K562 (cell line): Measurements from ENCODE around the gene IPP. TPM values are rescaled to one million over a fixed set of nuclear protein-coding genes. Genes with fewer than 3 reads are reported as not detected.

Experiments used
- ATAC-seq: fragments of 200-7000 bp; cut with Tn5 transposase; 3 replicates; pipeline ENCODE4 v1.9.1; 2020; ENCODE audit warnings: moderate library complexity
- BruUV-seq: library from RNA; stranded (reverse); fragments of 400-500 nt; replicated peaks from 2 replicates; lab custom pipeline; 2021; lab: Mats Ljungman, UMichigan
- CTCF ChIA-PET: fragments of 300-600 bp; formaldehyde crosslinking; extraction: SDS; loops from one replicate; lab custom pipeline; 2021; ENCODE audit warnings: low intra/inter-chr PET ratio; lab: Yijun Ruan, JAX
- POLR2A ChIA-PET: fragments of 300-600, 350-650 bp; sonication (Branson Sonifier 250); formaldehyde crosslinking; extraction: SDS; loops from one replicate; lab custom pipeline; 2021; ENCODE audit warnings: antibody characterized with exemption, inconsistent platforms; lab: Yijun Ruan, JAX
- DNase-seq, 4 experiments: peaks; one replicate each; pipeline versions ENCODE4 v3.0.0 to v3.0.0-alpha.2; 2011 to 2018; ENCODE audit warnings: low spot score in 3 of 4, mixed read lengths in 3 of 4; ENCODE audit errors: extremely low read depth in 1 of 4
- FAIRE-seq: peaks from 2 replicates; lab custom pipeline; 2011; peaks lifted over from hg19 to GRCh38; lab: Jason Lieb, UNC
- H2AFZ ChIP-seq: 2 replicates; pipeline ENCODE4 v1.6.0; 2011; ENCODE audit warnings: low read depth, low read length, control low read depth, inconsistent platforms
- H3K27ac ChIP-seq: fragments of 200-600 bp; 3 replicates; pipeline ENCODE4 v1.8.0; 2011; ENCODE audit warnings: low read depth, mild to moderate bottlenecking, control low read depth, inconsistent platforms, low read length, moderate library complexity, mixed read lengths; ENCODE audit errors: extremely low read depth
- H3K27me3 ChIP-seq, 2 experiments: fragments of 300-600 bp in 1 of 2; 2 replicates in 1 of 2; 3 replicates in 1 of 2; pipeline versions ENCODE4 v1.6.0 to v1.8.0; 2011; ENCODE audit warnings: inconsistent platforms in 2 of 2, low read length in 2 of 2, mild to moderate bottlenecking in 1 of 2, mixed read lengths in 1 of 2, moderate library complexity in 1 of 2; ENCODE audit not compliant: control insufficient read depth in 2 of 2, insufficient read depth in 2 of 2
- H3K36me3 ChIP-seq: fragments of 300-600 bp; 3 replicates; pipeline ENCODE4 v1.8.0; 2011; ENCODE audit warnings: mild to moderate bottlenecking, low read length, inconsistent platforms; ENCODE audit not compliant: control insufficient read depth, insufficient read depth
- H3K4me1 ChIP-seq, 2 experiments: fragments of 200-600 bp in 1 of 2; replicated peaks in 1 of 2; 2 replicates in 1 of 2; 3 replicates in 1 of 2; pipeline versions ENCODE4 v1.5.1 to v1.8.0; 2011; ENCODE audit warnings: inconsistent platforms in 2 of 2, low read length in 2 of 2, mild to moderate bottlenecking in 1 of 2, mixed read lengths in 1 of 2, moderate library complexity in 1 of 2; ENCODE audit not compliant: control insufficient read depth in 2 of 2, insufficient read depth in 2 of 2
- H3K4me2 ChIP-seq: 2 replicates; pipeline ENCODE4 v1.6.1; 2011; ENCODE audit warnings: low read length, control low read depth, inconsistent platforms, mixed read lengths; ENCODE audit not compliant: insufficient read depth
- H3K4me3 ChIP-seq: fragments of 200-600 bp; sonication (generic), shearing (Covaris generic); 2 replicates; pipeline ENCODE4 v1.5.1; 2016; ENCODE audit warnings: control low read depth, inconsistent platforms
- H3K79me2 ChIP-seq: fragments of 200-600 bp; 3 replicates; pipeline ENCODE4 v1.8.0; 2011; ENCODE audit warnings: low read length, inconsistent platforms; ENCODE audit not compliant: control insufficient read depth, insufficient read depth
- H3K9ac ChIP-seq, 2 experiments: 2 replicates each; pipeline versions ENCODE4 v1.6.0 to v1.6.1; 2011; ENCODE audit warnings: low read depth in 2 of 2, low read length in 2 of 2, control low read depth in 1 of 2, inconsistent platforms in 1 of 2, mild to moderate bottlenecking in 1 of 2, mixed read lengths in 1 of 2; ENCODE audit not compliant: insufficient read depth in 1 of 2
- H3K9me1 ChIP-seq: one replicate; pipeline ENCODE4 v1.6.0; 2011; ENCODE audit warnings: inconsistent platforms, mild to moderate bottlenecking, low read length, moderate library complexity; ENCODE audit not compliant: control insufficient read depth, insufficient read depth
- H3K9me3 ChIP-seq: replicated peaks from 2 replicates; pipeline ENCODE4 v1.5.1; 2011; ENCODE audit warnings: low read depth, low read length, inconsistent platforms; ENCODE audit not compliant: control insufficient read depth, insufficient read depth
- H4K20me1 ChIP-seq: replicated peaks from 2 replicates; pipeline ENCODE4 v1.6.1; 2011; ENCODE audit warnings: low read length, inconsistent platforms, mixed read lengths; ENCODE audit not compliant: control insufficient read depth, insufficient read depth
- ADNP ChIP-seq: fragments of 200-800 bp; sonication (Bioruptor generic); IDR thresholded peaks from 2 replicates; pipeline ENCODE4 v1.6.1; 2016; ENCODE audit warnings: missing genetic modification characterization, missing compliant biosample characterization
- CHD4 ChIP-seq: fragments of 200-600 bp; sonication (generic); IDR thresholded peaks from 3 replicates; pipeline ENCODE4 v1.6.1; 2012; ENCODE audit warnings: low read depth, mild to moderate bottlenecking, mixed read lengths, low read length, inconsistent platforms; ENCODE audit not compliant: insufficient read depth, insufficient replicate concordance, poor library complexity, severe bottlenecking
- EHMT2 ChIP-seq: fragments of 450-650 bp; IDR thresholded peaks from 2 replicates; pipeline ENCODE4 v1.6.1; 2018; ENCODE audit warnings: antibody characterized with exemption
- ETV1 ChIP-seq: fragments of 450-650 bp; conservative IDR thresholded peaks from 2 replicates; pipeline ENCODE4 v1.6.1; 2016; ENCODE audit warnings: missing genetic modification characterization, control low read depth, low read depth, missing compliant biosample characterization
- FOXK1 ChIP-seq: sonication (generic); formaldehyde crosslinking; IDR thresholded peaks from 2 replicates; pipeline ENCODE4 v1.8.0; 2022; ENCODE audit warnings: missing genetic modification reagents, mild to moderate bottlenecking, borderline replicate concordance
- FOXK2 ChIP-seq, 2 experiments: fragments of 450-650 bp; IDR thresholded peaks in 1 of 2; conservative IDR thresholded peaks in 1 of 2; 2 replicates each; pipeline ENCODE4 v1.6.1; 2016; ENCODE audit warnings: low read depth in 2 of 2, mild to moderate bottlenecking in 1 of 2
- HDAC6 ChIP-seq: IDR thresholded peaks from 2 replicates; pipeline ENCODE4 v1.6.1; 2012; ENCODE audit warnings: low read depth, mild to moderate bottlenecking, control low read depth, inconsistent platforms, low read length, moderate library complexity
- MAFK ChIP-seq: IDR thresholded peaks from 2 replicates; pipeline ENCODE4 v1.6.1; 2011; ENCODE audit warnings: low read length, improper control_type of control experiment
- MAZ ChIP-seq, 2 experiments: fragments of 450-650 bp in 1 of 2; sonication (generic) in 1 of 2; formaldehyde crosslinking; IDR thresholded peaks in 1 of 2; conservative IDR thresholded peaks in 1 of 2; 2 replicates each; pipeline versions ENCODE4 v1.4.0 to v1.5.0; 2020; ENCODE audit warnings: mild to moderate bottlenecking in 1 of 2, missing genetic modification reagents in 1 of 2
- MECOM ChIP-seq: fragments of 250-450 bp; sonication (Bioruptor Pico); IDR thresholded peaks from 2 replicates; pipeline ENCODE4 v1.8.0; 2022; ENCODE audit warnings: inconsistent platforms
- NR3C1 ChIP-seq: sonication (generic); formaldehyde crosslinking; IDR thresholded peaks from 2 replicates; pipeline ENCODE4 v1.8.1; 2022; ENCODE audit warnings: missing genetic modification reagents
- PHF21A ChIP-seq: fragments of 450-650 bp; IDR thresholded peaks from 2 replicates; pipeline ENCODE4 v1.6.1; 2017; ENCODE audit warnings: low read depth, borderline replicate concordance
- TBP ChIP-seq: optimal IDR thresholded peaks from 2 replicates; pipeline ENCODE3; 2011; ENCODE audit warnings: low read depth, low read length, improper control_type of control experiment
- TCF7L2 ChIP-seq: fragments of 150-350 bp; IDR thresholded peaks from 2 replicates; pipeline ENCODE4 v1.6.1; 2016; ENCODE audit warnings: low read depth, mild to moderate bottlenecking, low read length, moderate library complexity
- USF2 ChIP-seq: sonication (generic); formaldehyde crosslinking; IDR thresholded peaks from 2 replicates; pipeline ENCODE4 v1.5.0; 2020; ENCODE audit warnings: missing genetic modification reagents
- YY1 ChIP-seq, 3 experiments: IDR thresholded peaks; 2 replicates each; pipeline ENCODE4 v1.6.1; 2011; ENCODE audit warnings: low read length in 2 of 3, mild to moderate bottlenecking in 2 of 3, moderate library complexity in 2 of 3, borderline replicate concordance in 1 of 3, control low read depth in 1 of 3, low read depth in 1 of 3; ENCODE audit not compliant: insufficient read depth in 3 of 3, insufficient replicate concordance in 2 of 3, control insufficient read depth in 1 of 3, insufficient read length in 1 of 3; ENCODE audit errors: extremely low read depth in 1 of 3
- ZNF140 ChIP-seq: fragments of 250-450 bp; sonication (Bioruptor Pico); IDR thresholded peaks from 2 replicates; pipeline ENCODE4 v1.8.0; 2021; ENCODE audit warnings: moderate library complexity, mild to moderate bottlenecking, inconsistent platforms
- ZNF184 ChIP-seq: sonication (generic); formaldehyde crosslinking; IDR thresholded peaks from 2 replicates; pipeline ENCODE4 v1.5.0; 2020; ENCODE audit warnings: missing genetic modification reagents
- ZNF586 ChIP-seq: fragments of 450-650 bp; formaldehyde crosslinking; conservative IDR thresholded peaks from 2 replicates; pipeline ENCODE4 v1.4.0; 2020; ENCODE audit warnings: mild to moderate bottlenecking, moderate library complexity
- ZZZ3 ChIP-seq: fragments of 450-650 bp; IDR thresholded peaks from 2 replicates; pipeline ENCODE4 v1.6.1; 2016; ENCODE audit warnings: antibody characterized with exemption, mild to moderate bottlenecking, moderate library complexity
- WGBS: fragments of 100-300 bp; shearing (Covaris generic); methylation state at CpG from one replicate; pipeline ENCODE4 v1.1.6; 2016; ENCODE audit warnings: low coverage, mixed read lengths; ENCODE audit not compliant: insufficient coverage; ENCODE audit errors: missing lambda C conversion rate; 5-methylcytosine and 5-hydroxymethylcytosine counted together
- in situ Hi-C: fragments of 300-500 bp; cut with MboI; formaldehyde crosslinking; loops from 4 replicates; pipeline ENCODE4 v1.15.0; 2018; ENCODE audit warnings: inconsistent platforms, mixed read lengths
- intact Hi-C: fragments of 100-400 bp; cut with micrococcal nuclease; formaldehyde crosslinking; loops from 2 replicates; pipeline ENCODE4 v1.14.2; 2022
- polyA plus RNA-seq, 8 experiments: library from polyadenylated mRNA; depleted of rRNA in 4 of 8; stranded (reverse) in 5 of 8; unstranded in 3 of 8; fragments of >200 nt; fragmentation: Nextera tagmentation in 2 of 8; fragmentation: Illumina TruSeq in 1 of 8; extraction: Ambion mirVana in 2 of 8; extraction: Trizol in 1 of 8; gene quantifications; 2 replicates each; pipeline versions ENCODE4 v1.2.1 to v1.2.3, GENCODE V29; 2011 to 2014; ENCODE audit warnings: inconsistent platforms in 1 of 8, missing spikeins in 1 of 8
- total RNA-seq, 7 experiments: library from RNA; depleted of rRNA in 6 of 7; stranded (reverse); fragments of >200 nt in 6 of 7; fragmentation: Illumina TruSeq in 2 of 7; extraction: Trizol in 2 of 7; gene quantifications; 2 replicates each; pipeline versions ENCODE4 v1.2.1 to v1.2.3, GENCODE V29; 2011 to 2021; ENCODE audit warnings: low replicate concordance in 1 of 7
- TF ChIP-seq, protein P1 (sequence below): fragments of 450-650 bp; IDR thresholded peaks from 2 replicates; pipeline ENCODE4 v1.6.1; 2016; ENCODE audit warnings: missing biosample characterization, missing genetic modification characterization

IPP gene
- total and polyA plus RNA-seq, 9 of the 15 experiments (the other 6 are each of a cell fraction or from before 2014, with no cell fraction given) = 6.9 to 15.1 (median 9.7) TPM

DNA sequence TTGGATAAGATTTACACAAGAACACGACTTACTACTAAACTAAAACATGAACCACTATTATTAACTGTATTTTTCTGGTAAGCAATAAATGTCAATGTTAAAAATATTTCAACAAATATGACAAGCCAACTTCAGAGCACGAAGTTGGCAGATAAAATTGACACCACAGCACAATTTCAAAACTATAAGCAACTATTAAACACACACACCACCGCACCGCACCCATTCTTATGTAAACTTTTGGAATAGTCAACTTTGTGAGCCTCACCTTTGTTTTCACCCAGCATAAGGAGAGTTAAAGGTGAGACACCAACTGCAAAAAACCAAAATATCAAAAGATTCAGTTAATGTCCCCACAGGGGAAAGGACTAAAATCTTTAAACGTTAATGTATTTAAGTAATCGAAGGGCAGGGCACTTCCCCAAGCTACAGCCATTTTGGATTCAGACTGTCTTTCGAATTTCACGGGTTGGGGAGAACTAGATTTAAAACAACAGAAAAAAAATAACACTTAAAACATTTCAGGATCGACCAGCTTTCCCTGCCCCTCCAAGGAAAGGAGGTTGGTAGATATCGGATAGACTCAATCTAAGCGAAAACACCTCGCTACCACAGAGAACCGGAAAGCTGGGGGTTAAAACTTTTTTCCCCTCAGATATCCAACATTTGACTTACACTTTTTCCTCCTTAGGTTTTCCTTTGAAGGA lies 65.0 kb downstream of the IPP start:
- Histone ChIP-seq H3K4me1 (peaks cover 18 to 33% of the 10 kb centered on the region in 2 experiments), H2AFZ (peak overlapping the region; percentile 92), H3K27ac (peak overlapping the region; percentile 98), H3K4me3 (peak overlapping the region; percentile 87), H4K20me1 (peaks cover 17% of the 10 kb centered on the region), H3K9me3 (no peaks in the 10 kb centered on the region), H3K79me2 (peaks cover 96% of the 10 kb centered on the region), H3K9ac (peak overlapping the region; percentile 99), H3K9me1 (no peaks in the 10 kb centered on the region), H3K4me2 (peak overlapping the region; percentile 95), H3K36me3 (peaks cover 22% of the 10 kb centered on the region), H3K27me3 (no peaks in the 10 kb centered on the region)
- under 1% methylated on average over 13 of the region's 13 CpGs for WGBS
- POLR2A ChIA-PET = interaction anchor here (0.6 to 2.7 kb wide), 30 partner anchors 9 to 966 kb away, joined by 3 to 95 read pairs (median 4); partner anchors contain the start of genes NASP and PRDX1
- ATAC-seq (no peak), FAIRE-seq (no peak), DNase-seq (peak in 2 of 4 experiments; percentile 24 to 37)
- CTCF ChIA-PET = no interaction called here
- no TSS peak for BruUV-seq
- in situ Hi-C loops = no loop called here
- intact Hi-C loops = loop anchor here (2.0 to 5.0 kb wide), 4 partner anchors 103 to 197 kb away; partner anchors contain the start of genes MAST2 and NASP
- no peak for TF ChIP-seq CHD4
- TF ChIP-seq ZNF140 = no peak
- peak in 2 of 3 experiments; percentile 35 to 82 for TF ChIP-seq YY1 (IDR thresholded peaks at IDR 0.05; ENCODE audit: borderline replicate concordance in 1 of 3, control insufficient read depth in 1 of 3, extremely low read depth in 1 of 3, insufficient read depth in 3 of 3, insufficient read length in 1 of 3, insufficient replicate concordance in 2 of 3, low read depth in 1 of 3, low read length in 2 of 3)
- TF ChIP-seq, protein P1, sequence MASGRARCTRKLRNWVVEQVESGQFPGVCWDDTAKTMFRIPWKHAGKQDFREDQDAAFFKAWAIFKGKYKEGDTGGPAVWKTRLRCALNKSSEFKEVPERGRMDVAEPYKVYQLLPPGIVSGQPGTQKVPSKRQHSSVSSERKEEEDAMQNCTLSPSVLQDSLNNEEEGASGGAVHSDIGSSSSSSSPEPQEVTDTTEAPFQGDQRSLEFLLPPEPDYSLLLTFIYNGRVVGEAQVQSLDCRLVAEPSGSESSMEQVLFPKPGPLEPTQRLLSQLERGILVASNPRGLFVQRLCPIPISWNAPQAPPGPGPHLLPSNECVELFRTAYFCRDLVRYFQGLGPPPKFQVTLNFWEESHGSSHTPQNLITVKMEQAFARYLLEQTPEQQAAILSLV (tag) = no peak
- peak; percentile 31; the same call in 1 of the 2 replicates for TF ChIP-seq MAFK
- no peak for TF ChIP-seq USF2
- no peak; a peak in 1 of 4 replicates for TF ChIP-seq MAZ (CRISPR knock-in tag; conservative IDR thresholded peaks at IDR 0.05 in 1 of 2, IDR thresholded peaks at IDR 0.05 in 1 of 2)
- TF ChIP-seq NR3C1 (CRISPR knock-in tag) = no peak
- TF ChIP-seq ZNF586 = no peak
- no peak for TF ChIP-seq ETV1 (tag)
- no peak for TF ChIP-seq MECOM
- no peak for TF ChIP-seq HDAC6
- TF ChIP-seq PHF21A = no peak
- no peak for TF ChIP-seq ZNF184 (CRISPR knock-in tag)
- no peak for TF ChIP-seq EHMT2
- TF ChIP-seq FOXK1 = no peak
- TF ChIP-seq FOXK2 (conservative IDR thresholded peaks at IDR 0.05 in 1 of 2, IDR thresholded peaks at IDR 0.05 in 1 of 2; ENCODE audit: low read depth in 2 of 2) = no peak
- TF ChIP-seq ADNP (tag) = no peak
- TF ChIP-seq TCF7L2 = no peak
- TF ChIP-seq TBP = no peak
- no peak for TF ChIP-seq ZZZ3
